IPS DF 19.7 (cell line): ENCODE results near the gene HEATR5A.
"Not testable (repeated sequence)": the region's sequence is repeated elsewhere in the genome, so short reads cannot be mapped to it uniquely, and the experiment has no call there.

Source experiments
- DNase-seq: peaks from one replicate; pipeline ENCODE4 v3.0.0-alpha.2; 2013; ENCODE audit warnings: low read depth, low spot score

The HEATR5A gene

GRCh38 chr14:31389946-31390345 is 30.4 kb downstream of the HEATR5A start:
- no peak for DNase-seq

DNA sequence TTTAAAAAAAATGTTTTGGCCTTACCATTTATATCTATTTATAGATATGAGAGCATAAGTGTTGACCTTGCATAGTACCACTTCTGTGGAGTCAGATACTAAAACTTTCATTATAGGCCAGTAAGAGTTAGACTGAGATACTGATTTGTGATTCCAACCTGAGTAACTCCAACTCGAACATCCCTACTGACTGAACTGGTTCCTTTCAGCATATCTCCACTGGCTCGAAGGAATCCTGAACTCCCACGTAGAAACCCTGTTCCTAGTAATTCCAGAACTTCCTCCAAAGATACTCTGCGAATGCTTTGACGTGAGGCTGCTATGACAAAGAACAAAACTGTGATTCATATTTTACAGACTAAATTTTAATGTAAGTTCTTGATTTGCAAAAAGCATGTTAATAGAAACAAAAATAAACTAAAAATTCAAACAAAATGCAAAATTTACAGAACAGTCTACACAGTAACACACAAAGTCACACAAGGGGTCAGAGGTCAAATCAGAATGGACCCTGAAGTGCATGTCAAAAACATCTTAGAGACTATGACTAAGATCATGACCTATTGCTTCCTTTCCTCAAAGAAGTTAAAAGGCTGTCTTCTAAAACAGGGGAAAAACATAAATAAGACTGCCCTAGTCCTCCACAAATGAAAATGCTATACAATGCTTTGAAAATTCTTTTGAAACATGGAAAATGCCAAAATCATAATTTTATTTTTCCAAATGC is 31.5 kb downstream of the HEATR5A start:
- no peak for DNase-seq

- DNase-seq, result no peak
These were observed 33.3 kb downstream of the HEATR5A start for GRCh38 chr14:31387091-31387490.

- no peak for DNase-seq
These were observed 34.1 kb downstream of the HEATR5A start for GRCh38 chr14:31386271-31386670.

DNA sequence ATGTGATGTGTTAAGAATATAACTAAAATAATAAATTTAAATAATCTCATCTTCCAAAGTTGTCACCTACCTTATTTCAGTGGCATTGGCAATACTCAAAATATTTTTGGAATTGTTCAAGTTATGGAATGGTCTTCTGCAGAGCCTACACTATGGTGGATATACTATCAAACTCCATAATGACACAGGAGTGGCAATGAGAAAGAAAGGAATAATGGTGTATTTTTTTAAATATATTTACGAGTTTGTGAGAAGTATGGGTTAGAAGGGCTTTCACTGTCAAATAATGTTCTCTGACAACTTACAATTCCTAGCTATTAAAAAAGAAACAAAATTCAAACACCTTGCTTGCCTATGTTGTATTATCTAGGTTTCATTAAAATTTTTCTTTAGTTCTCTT is 38.1 kb downstream of the HEATR5A start:
- no peak for DNase-seq

DNA sequence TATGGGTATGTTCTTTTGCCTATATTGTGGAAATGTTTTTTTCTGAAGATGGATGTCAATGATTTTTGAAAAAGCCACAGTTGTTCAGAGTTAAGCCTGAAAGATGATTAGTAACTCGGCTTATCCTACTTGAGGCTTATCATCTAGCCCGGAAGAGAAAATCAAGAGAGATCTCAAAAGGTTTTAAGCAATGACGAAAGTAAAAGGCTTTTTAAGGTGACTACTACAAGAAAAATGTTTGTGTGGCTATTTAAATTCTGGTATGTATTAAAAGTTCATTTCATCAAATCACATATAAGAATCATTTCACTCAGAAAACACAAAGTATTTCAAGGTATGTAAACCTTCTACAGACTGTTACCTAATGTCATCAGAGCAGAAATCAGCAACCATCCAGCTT is 40.2 kb downstream of the HEATR5A start:
- DNase-seq, result no peak

GRCh38 chr14:31379125-31379947 is 41.0 kb downstream of the HEATR5A start:
- not testable (repeated sequence) for DNase-seq

DNA sequence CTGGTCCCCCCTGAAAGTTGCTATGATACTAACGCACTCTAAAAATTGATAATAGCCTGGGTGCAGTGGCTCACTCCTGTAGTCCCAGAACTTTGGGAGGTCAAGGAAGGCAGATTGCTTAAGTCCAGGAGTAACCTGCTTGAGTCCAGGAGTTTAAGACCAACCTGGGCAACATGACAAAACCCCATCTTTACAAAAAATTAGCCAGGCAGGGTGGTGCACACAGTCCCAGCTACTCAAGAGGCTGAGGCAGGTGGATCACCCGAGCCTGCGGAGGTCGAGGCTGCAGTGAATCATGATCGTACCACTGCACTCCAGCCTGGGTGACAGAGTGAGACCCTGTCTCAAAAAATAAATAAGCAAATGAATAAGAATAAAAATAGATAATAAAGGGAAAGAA is 42.9 kb downstream of the HEATR5A start:
- DNase-seq, result no peak

GRCh38 chr14:31371646-31372045 is 48.7 kb downstream of the HEATR5A start:
- no peak for DNase-seq

GRCh38 chr14:31363331-31364073 is 56.8 kb downstream of the HEATR5A start:
- DNase-seq, result no peak

- no peak for DNase-seq
These were observed 57.6 kb downstream of the HEATR5A start for GRCh38 chr14:31362746-31363145.

DNA sequence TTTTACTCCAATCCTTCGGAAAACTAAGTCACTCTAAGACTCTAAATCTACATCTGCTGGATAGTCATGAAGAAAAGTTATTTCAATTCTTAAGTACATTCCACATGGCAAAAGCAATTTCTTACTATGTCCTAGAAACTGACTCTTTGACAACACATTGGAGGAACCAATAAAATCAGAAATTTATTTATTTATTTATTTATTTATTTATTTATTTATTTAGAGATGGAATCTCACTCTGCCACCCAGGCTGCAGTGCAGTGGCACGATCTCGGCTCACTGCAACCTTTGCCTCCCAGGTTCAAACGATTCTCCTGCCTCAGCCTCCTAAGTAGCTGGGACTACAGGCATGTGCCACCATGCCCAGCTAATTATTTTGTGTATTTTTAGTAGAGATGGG is 58.6 kb downstream of the HEATR5A start:
- DNase-seq, result not testable (repeated sequence)

DNA sequence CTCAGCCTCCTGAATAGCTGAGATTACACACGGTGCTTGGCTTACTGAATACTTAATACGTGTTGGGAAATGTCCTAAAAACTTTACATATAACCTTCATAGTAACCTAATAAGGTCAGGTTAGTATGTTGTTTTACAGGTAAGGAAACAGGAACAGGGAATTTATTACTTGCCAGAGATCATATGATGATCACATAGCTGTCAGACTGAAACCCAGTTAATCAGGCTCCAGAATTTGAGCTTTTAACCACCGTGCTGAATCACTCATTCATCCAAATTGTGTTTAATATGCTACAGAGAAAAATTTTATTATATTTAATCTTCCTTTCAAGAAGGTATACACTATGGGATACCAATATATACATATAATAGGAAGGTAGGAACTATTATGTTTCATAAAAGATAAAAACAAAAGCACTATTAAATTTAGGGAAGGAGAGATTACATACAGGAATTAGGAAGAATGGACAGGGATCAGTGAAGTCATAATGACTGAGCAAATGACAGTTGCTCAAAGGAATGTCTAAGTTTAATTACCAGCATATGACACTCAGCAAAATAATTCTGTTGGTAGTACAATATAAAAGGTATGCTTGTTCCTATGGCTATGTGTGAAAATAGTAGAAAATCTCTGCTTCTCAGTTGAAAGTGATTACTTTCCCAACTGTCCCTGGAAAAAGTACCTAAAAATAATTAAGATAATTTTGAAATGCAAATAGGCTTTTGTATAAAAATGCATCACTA is 59.3 kb downstream of the HEATR5A start:
- DNase-seq, result no peak

DNA sequence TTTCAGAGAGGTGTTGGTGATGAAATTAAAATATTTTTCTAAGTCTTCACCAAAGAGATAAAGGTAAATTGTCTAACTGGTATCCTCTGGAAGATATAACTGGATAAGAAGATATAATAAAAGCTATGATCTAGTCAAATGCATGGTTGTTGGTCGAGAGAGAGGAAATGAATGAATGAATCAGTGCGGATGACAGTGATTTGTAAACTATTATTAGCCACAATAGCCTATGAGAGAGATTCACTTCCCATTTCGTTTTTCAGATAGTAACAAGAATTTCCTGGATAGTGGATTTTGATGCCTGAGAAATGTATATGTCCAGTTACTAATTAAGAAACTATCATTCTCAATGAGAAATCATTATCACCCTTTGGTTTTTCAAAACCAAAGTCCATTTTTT is 63.1 kb downstream of the HEATR5A start:
- DNase-seq, result no peak

- no peak for DNase-seq
These were observed 74.3 kb downstream of the HEATR5A start for GRCh38 chr14:31346097-31346496.

- no peak for DNase-seq
These were observed 79.1 kb downstream of the HEATR5A start for GRCh38 chr14:31341280-31341679.

DNA sequence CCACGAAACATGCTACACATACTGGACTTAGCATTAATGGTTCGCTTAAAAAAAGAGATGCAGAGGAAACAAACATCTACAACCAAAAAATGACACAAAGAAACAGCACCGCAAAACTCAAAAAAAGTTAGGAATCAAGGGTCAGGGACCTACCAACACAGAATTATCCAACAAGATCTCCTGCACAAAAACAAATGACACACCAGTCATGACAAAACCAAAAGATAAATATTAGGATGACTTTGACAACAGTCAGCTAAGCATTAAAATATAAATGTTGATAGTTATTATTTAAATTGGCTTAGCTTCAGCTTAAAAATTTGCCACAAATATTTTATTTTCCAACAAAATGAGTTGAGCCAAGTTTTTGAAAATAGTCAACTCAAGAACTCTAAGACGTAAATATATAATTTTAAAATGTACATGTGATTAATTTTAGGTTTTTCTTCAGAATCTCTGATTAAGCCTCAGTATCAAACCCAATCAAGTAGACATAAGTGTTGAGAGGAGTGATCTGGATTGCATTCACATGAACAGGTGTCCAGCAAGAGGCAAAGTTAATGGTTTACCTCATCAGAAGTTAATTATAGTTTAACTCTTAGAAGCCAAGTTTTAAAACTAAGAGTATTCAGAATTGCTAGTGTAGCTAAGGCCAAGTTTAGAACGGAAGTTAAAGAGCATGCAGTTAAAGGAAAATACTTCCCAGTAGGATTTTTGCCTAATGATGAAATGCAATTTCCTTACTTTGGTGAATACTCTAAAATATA is 79.9 kb downstream of the HEATR5A start:
- no peak for DNase-seq

DNA sequence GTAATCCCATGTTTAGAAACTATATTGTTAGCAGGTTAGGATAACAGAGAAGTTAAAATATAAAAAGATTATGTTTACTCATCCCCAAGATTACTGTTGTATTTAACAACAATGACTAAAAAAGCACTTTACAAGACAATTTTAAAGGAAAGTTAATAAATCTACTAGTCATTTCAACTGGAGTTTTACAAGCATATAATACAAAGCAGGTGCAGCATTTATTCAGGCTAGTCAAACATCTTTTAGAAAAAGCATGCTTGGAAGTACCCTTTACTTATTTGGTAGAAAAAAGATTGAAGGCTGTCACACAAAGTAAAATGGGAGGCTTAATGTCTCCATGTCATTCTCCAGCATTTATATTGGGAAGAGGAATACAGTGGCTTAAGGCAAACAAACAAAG is 80.6 kb downstream of the HEATR5A start:
- no peak for DNase-seq

GRCh38 chr14:31337331-31337730 is 83.0 kb downstream of the HEATR5A start:
- no peak for DNase-seq

DNA sequence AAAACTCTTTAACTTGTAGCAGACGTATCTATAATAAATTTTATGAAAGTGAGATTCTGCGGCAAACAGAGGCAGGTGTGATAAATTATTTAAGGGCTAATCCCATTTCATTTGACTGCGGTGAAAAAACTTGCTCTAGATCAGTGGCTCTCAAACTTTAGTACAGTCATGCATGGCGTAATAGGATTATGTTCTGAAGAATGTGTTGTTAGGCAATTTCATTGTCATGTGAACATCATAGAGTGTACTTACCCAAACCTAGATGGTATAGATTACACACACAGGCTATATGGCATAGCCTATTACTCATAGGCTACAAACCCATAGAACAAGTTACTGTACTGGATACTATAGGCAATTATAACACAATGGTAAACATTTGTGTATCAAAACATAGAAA is 83.7 kb downstream of the HEATR5A start:
- no peak for DNase-seq

DNA sequence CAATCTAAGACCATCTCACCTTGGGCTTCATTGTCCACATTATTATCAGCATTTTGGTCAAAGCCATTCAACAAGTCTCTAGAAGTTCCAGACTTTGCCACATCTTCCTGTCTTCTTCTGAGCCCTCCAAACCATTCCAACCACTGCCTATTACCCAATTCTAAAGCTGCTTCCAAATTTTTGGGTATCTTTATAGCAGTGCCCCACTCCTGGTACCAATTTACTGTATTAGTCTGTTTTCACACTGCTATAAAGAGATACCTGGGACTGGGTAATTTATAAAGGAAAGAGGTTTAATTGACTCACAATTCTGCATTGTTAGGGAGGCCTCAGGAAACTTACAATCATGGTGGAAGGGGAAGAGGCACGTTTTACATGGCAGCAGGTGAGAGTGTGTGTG is 89.0 kb downstream of the HEATR5A start:
- DNase-seq, result not testable (repeated sequence)
